Vagina (tissue), 2 donors: ENCODE results near the gene NPSR1.

Experiments
- CTCF ChIP-seq, 3 experiments: fragments of 450-650 bp in 2 of 3; fragments of 200-600 bp in 1 of 3; sonication (generic) in 1 of 3; IDR thresholded peaks; one replicate each; pipeline ENCODE4 v1.5.1; 2017 to 2019; ENCODE audit warnings: antibody characterized with exemption in 3 of 3, mild to moderate bottlenecking in 2 of 3, moderate library complexity in 2 of 3
- POLR2A ChIP-seq, 2 donors: fragments of 450-650 bp; IDR thresholded peaks; one replicate each; pipeline ENCODE4 v1.6.1; 2017; ENCODE audit warnings: antibody characterized with exemption in 2 of 2, mild to moderate bottlenecking in 2 of 2, moderate library complexity in 2 of 2
- POLR2AphosphoS5 ChIP-seq, 2 donors: sonication (generic); formaldehyde crosslinking; IDR thresholded peaks; one replicate each; pipeline ENCODE4 v1.9.0; 2017; ENCODE audit warnings: antibody characterized with exemption in 2 of 2, mild to moderate bottlenecking in 2 of 2, low read depth in 1 of 2; ENCODE audit not compliant: insufficient read depth in 1 of 2

GRCh38 chr7:34696415-34696814 is 38.4 kb downstream of the NPSR1 start:
- no peak for TF ChIP-seq CTCF (IDR thresholded peaks at IDR 0.05)
- no peak for TF ChIP-seq POLR2A (IDR thresholded peaks at IDR 0.05)
- no peak for TF ChIP-seq POLR2AphosphoS5 (IDR thresholded peaks at IDR 0.05; ENCODE audit: insufficient read depth in 1 of 2, low read depth in 1 of 2)
